GM12878 (cell line): ENCODE measurements around the gene HADH. TPM values are rescaled to one million over a fixed set of nuclear protein-coding genes. Genes with fewer than 3 reads are reported as not detected.

ENCODE experiments used
- ATAC-seq: fragments of 200-7000 bp; cut with Tn5 transposase; 3 replicates; pipeline ENCODE4 v1.9.1; 2020; ENCODE audit warnings: mild to moderate bottlenecking, moderate library complexity
- BruUV-seq: library from RNA; stranded (reverse); fragments of 400-500 nt; replicated peaks from 2 replicates; lab custom pipeline; 2021; lab: Mats Ljungman, UMichigan
- CTCF ChIA-PET: fragments of 300-600 bp; sonication (Branson Sonifier 250); formaldehyde crosslinking; extraction: SDS; loops from one replicate; lab custom pipeline; 2021; ENCODE audit warnings: inconsistent platforms; lab: Yijun Ruan, JAX
- POLR2A ChIA-PET: fragments of 350-600 bp; formaldehyde crosslinking; extraction: SDS; loops from one replicate; lab custom pipeline; 2021; ENCODE audit warnings: inconsistent platforms; lab: Charles Lee
- RAD21 ChIA-PET: fragments of 300-600 bp; sonication (Branson Sonifier 250); formaldehyde crosslinking; loops from one replicate; lab custom pipeline; 2023; ENCODE audit warnings: antibody characterized with exemption; ENCODE audit not compliant: unreplicated experiment; lab: Charles Lee
- SMC1A ChIA-PET: fragments of 300-600 bp; sonication (Branson Sonifier 250); formaldehyde crosslinking; loops from one replicate; lab custom pipeline; 2023; ENCODE audit not compliant: unreplicated experiment, uncharacterized antibody; lab: Charles Lee
- DNase-seq: peaks from one replicate; pipeline ENCODE4 v3.0.0-alpha.2; 2011; ENCODE audit warnings: low read depth, low spot score
- FAIRE-seq: peaks from 3 replicates; lab custom pipeline; 2011; peaks lifted over from hg19 to GRCh38; lab: Jason Lieb, UNC
- H2AFZ ChIP-seq: 2 replicates; pipeline ENCODE4 v1.6.0; 2011; ENCODE audit warnings: low read depth, low read length, control low read depth; ENCODE audit not compliant: control insufficient read depth
- H3K27ac ChIP-seq: 2 replicates; pipeline ENCODE4 v1.5.1; 2011; ENCODE audit warnings: control low read depth; ENCODE audit not compliant: control insufficient read depth, insufficient read depth
- H3K27me3 ChIP-seq, 2 experiments: replicated peaks in 1 of 2; 2 replicates each; pipeline versions ENCODE4 v1.6.0 to v1.6.1; 2011; ENCODE audit warnings: low read length in 1 of 2; ENCODE audit not compliant: control insufficient read depth in 2 of 2, insufficient read depth in 2 of 2
- H3K36me3 ChIP-seq, 2 experiments: 2 replicates each; pipeline ENCODE4 v1.5.1; 2011; ENCODE audit warnings: low read length in 1 of 2; ENCODE audit not compliant: control insufficient read depth in 2 of 2, insufficient read depth in 2 of 2
- H3K4me1 ChIP-seq: 2 replicates; pipeline ENCODE4 v1.6.1; 2011; ENCODE audit warnings: mild to moderate bottlenecking, low read length, moderate library complexity, mixed read lengths; ENCODE audit not compliant: control insufficient read depth, insufficient read depth
- H3K4me2 ChIP-seq: 2 replicates; pipeline ENCODE4 v1.6.0; 2011; ENCODE audit warnings: control low read depth; ENCODE audit not compliant: control insufficient read depth, insufficient read depth
- H3K4me3 ChIP-seq: fragments of 200-600 bp; sonication (generic); 2 replicates; pipeline ENCODE4 v1.5.1; 2016
- H3K79me2 ChIP-seq: 2 replicates; pipeline ENCODE4 v1.6.0; 2011; ENCODE audit warnings: low read length; ENCODE audit not compliant: control insufficient read depth, insufficient read depth
- H3K9ac ChIP-seq: 2 replicates; pipeline ENCODE4 v1.8.0; 2011; ENCODE audit warnings: low read length, control low read depth, mixed read lengths; ENCODE audit not compliant: control insufficient read depth, insufficient read depth
- H3K9me3 ChIP-seq: replicated peaks from 3 replicates; pipeline ENCODE4 v1.5.1; 2011; ENCODE audit warnings: mild to moderate bottlenecking, low read length; ENCODE audit not compliant: control insufficient read depth, insufficient read depth
- H4K20me1 ChIP-seq: 2 replicates; pipeline ENCODE4 v1.6.0; 2011; ENCODE audit not compliant: control insufficient read depth, insufficient read depth
- CHD1 ChIP-seq: IDR thresholded peaks from 2 replicates; pipeline ENCODE4 v1.6.1; 2012; ENCODE audit warnings: low read depth, low read length, improper control_type of control experiment
- DPF2 ChIP-seq: fragments of 450-650 bp; IDR thresholded peaks from 2 replicates; pipeline ENCODE4 v1.6.1; 2017; ENCODE audit warnings: mild to moderate bottlenecking
- FOXK2 ChIP-seq: fragments of 450-650 bp; IDR thresholded peaks from 2 replicates; pipeline ENCODE4 v1.6.1; 2017; ENCODE audit warnings: mild to moderate bottlenecking, moderate library complexity
- NFIC ChIP-seq: IDR thresholded peaks from 2 replicates; pipeline ENCODE4 v1.6.1; 2012; ENCODE audit warnings: low read depth, mild to moderate bottlenecking, inconsistent platforms, low read length, moderate library complexity
- RUNX3 ChIP-seq: IDR thresholded peaks from 2 replicates; pipeline ENCODE4 v1.6.1; 2012; ENCODE audit warnings: low read length, inconsistent platforms
- STAT1 ChIP-seq: fragments of 450-650 bp; conservative IDR thresholded peaks from 2 replicates; pipeline ENCODE4 v1.6.1; 2014; ENCODE audit warnings: antibody characterized with exemption, mild to moderate bottlenecking
- YBX1 ChIP-seq: fragments of 450-650 bp; IDR thresholded peaks from 2 replicates; pipeline ENCODE4 v1.6.1; 2016; ENCODE audit warnings: antibody characterized with exemption
- ZBTB33 ChIP-seq: fragments of 450-650 bp; IDR thresholded peaks from 2 replicates; pipeline ENCODE4 v1.6.1; 2017; ENCODE audit warnings: mild to moderate bottlenecking
- WGBS: methylation state at CpG from one replicate; pipeline ENCODE4 v1.1.6; 2016; ENCODE audit warnings: low lambda C conversion rate; ENCODE audit not compliant: insufficient replicate concordance, insufficient coverage; ENCODE audit errors: missing lambda C conversion rate; 5-methylcytosine and 5-hydroxymethylcytosine counted together
- in situ Hi-C: fragments of 300-500 bp; cut with MboI; formaldehyde crosslinking; loops from 9 replicates; pipeline ENCODE4 v1.14.3; 2018; ENCODE audit warnings: mixed read lengths
- intact Hi-C: fragments of 100-400 bp; cut with micrococcal nuclease; formaldehyde crosslinking; loops from one replicate; pipeline ENCODE4 v1.14.2; 2022; ENCODE audit not compliant: unreplicated experiment
- polyA plus RNA-seq, 11 experiments: library from polyadenylated mRNA; depleted of rRNA in 4 of 11; unstranded in 6 of 11; stranded (reverse) in 5 of 11; fragments of >200 nt; fragmentation: Nextera tagmentation in 4 of 11; fragmentation: Illumina TruSeq in 1 of 11; extraction: Ambion mirVana in 4 of 11; extraction: Trizol in 1 of 11; gene quantifications; 1 replicate in 1 of 11; 2 replicates in 10 of 11; pipeline versions ENCODE4 v1.2.1 to v1.2.3, GENCODE V29; 2011 to 2016; ENCODE audit warnings: inconsistent platforms in 2 of 11, missing spikeins in 2 of 11, low read depth in 1 of 11
- total RNA-seq, 4 experiments: library from RNA; depleted of rRNA in 3 of 4; stranded (reverse); fragments of >200 nt in 3 of 4; fragmentation: Illumina TruSeq in 1 of 4; extraction: Trizol in 1 of 4; gene quantifications; 2 replicates each; pipeline versions ENCODE4 v1.2.1 to v1.2.3, GENCODE V29; 2013 to 2021
- TF ChIP-seq, protein P1 (sequence below): fragments of 450-650 bp; formaldehyde crosslinking; IDR thresholded peaks from 2 replicates; pipeline ENCODE4 v1.4.0; 2022; ENCODE audit warnings: mild to moderate bottlenecking, moderate library complexity
- TF ChIP-seq, protein P2 (sequence below): fragments of 450-650 bp; IDR thresholded peaks from 2 replicates; pipeline ENCODE4 v1.6.1; 2017; ENCODE audit warnings: borderline replicate concordance
- TF ChIP-seq, protein P3 (sequence below): fragments of 450-650 bp; IDR thresholded peaks from 2 replicates; pipeline ENCODE4 v1.6.1; 2017; ENCODE audit warnings: low read depth, mild to moderate bottlenecking, moderate library complexity

HADH gene
- total and polyA plus RNA-seq, 10 of the 15 experiments (the other 5 are each of a cell fraction or from before 2014, with no cell fraction given): 20.3 to 97.9 (median 76.6) TPM

DNA sequence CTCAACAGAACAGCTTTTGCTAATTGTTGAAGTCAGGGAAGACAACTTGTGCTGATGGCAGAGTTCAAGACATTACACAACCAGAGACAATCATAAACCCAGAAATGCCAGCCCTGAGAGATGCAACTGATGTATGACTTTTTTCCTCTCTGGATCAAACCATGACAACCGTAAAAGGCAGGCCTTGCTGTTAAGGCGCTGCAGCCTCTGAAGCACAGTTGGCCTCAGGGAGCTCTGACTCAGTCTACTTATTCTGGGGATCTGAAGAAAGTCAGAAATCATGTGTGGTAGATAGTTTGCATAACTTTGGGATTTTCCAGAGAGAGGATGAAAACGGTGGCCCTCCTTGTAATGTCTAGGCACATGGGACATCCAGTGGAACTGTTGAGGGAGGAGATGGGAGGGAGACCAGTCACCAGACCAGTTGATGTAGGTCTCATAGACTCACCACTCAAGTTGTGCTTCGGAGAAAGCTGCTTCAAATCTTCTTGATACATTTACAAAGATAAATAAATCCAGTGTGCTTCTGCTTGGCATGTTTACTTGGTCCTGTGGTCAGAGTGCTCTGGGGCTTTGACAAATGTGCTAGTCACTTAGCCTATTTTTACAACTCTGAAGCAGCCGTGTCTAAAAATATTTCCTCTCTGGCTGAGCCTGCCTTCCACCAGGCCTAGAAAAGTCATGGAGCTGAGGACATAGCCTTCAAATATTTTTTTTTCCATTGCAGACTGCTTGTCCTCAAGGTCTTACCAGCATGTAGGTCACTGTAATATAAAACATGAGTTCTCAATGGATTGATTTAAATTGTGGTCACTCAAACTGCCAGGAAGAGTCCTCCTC is 7.5 kb downstream of the HADH start:
- H3K79me2 ChIP-seq: peaks cover 44% of the 10 kb centered on the region
- CTCF ChIA-PET: interaction anchor here (0.8 to 1.5 kb wide), 3 partner anchors 19 to 84 kb away, joined by 3 to 4 read pairs (median 3); no protein-coding TSS in a partner anchor
- H4K20me1 ChIP-seq: no peaks in the 10 kb centered on the region
- RAD21 ChIA-PET: no interaction called here
- no peak overlapping the region for H3K27ac ChIP-seq
- SMC1A ChIA-PET: interaction anchor here (5.0 kb wide), 1 partner anchor 22 kb away, joined by 28 read pairs; no protein-coding TSS in a partner anchor
- H3K4me2 ChIP-seq: peak overlapping the region; percentile 13; the same call in 1 of the 2 replicates
- intact Hi-C loops: no loop called here
- no TSS peak for BruUV-seq
- ATAC-seq: no peak
- peaks cover 24% of the 10 kb centered on the region for H3K4me1 ChIP-seq
- POLR2A ChIA-PET: interaction anchor here (0.7 kb wide), 1 partner anchor 288 kb away, joined by 3 read pairs; no protein-coding TSS in a partner anchor
- H3K4me3 ChIP-seq: no peak overlapping the region
- TF ChIP-seq NFIC (no peak), YBX1 (no peak), FOXK2 (no peak), STAT1 (no peak), CHD1 (no peak), ZBTB33 (0 out of 2 replicates have a peak, but pooled peaks have one; percentile 8), RUNX3 (0 out of 2 replicates have a peak, but pooled peaks have one; percentile 14), DPF2 (no peak)
- TF ChIP-seq, protein P1, sequence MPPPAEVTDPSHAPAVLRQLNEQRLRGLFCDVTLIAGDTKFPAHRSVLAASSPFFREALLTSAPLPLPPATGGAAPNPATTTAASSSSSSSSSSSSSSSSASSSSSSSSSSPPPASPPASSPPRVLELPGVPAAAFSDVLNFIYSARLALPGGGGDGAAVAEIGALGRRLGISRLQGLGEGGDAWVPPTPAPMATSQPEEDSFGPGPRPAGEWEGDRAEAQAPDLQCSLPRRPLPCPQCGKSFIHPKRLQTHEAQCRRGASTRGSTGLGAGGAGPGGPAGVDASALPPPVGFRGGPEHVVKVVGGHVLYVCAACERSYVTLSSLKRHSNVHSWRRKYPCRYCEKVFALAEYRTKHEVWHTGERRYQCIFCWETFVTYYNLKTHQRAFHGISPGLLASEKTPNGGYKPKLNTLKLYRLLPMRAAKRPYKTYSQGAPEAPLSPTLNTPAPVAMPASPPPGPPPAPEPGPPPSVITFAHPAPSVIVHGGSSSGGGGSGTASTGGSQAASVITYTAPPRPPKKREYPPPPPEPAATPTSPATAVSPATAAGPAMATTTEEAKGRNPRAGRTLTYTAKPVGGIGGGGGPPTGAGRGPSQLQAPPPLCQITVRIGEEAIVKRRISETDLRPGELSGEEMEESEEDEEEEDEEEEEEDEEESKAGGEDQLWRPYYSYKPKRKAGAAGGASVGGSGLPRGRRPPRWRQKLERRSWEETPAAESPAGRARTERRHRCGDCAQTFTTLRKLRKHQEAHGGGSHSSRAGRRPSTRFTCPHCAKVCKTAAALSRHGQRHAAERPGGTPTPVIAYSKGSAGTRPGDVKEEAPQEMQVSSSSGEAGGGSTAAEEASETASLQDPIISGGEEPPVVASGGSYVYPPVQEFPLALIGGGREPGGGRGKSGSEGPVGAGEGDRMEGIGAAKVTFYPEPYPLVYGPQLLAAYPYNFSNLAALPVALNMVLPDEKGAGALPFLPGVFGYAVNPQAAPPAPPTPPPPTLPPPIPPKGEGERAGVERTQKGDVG (CRISPR knock-in tag): no peak
- TF ChIP-seq, protein P2, sequence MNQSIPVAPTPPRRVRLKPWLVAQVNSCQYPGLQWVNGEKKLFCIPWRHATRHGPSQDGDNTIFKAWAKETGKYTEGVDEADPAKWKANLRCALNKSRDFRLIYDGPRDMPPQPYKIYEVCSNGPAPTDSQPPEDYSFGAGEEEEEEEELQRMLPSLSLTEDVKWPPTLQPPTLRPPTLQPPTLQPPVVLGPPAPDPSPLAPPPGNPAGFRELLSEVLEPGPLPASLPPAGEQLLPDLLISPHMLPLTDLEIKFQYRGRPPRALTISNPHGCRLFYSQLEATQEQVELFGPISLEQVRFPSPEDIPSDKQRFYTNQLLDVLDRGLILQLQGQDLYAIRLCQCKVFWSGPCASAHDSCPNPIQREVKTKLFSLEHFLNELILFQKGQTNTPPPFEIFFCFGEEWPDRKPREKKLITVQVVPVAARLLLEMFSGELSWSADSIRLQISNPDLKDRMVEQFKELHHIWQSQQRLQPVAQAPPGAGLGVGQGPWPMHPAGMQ: no peak
- TF ChIP-seq, protein P3, sequence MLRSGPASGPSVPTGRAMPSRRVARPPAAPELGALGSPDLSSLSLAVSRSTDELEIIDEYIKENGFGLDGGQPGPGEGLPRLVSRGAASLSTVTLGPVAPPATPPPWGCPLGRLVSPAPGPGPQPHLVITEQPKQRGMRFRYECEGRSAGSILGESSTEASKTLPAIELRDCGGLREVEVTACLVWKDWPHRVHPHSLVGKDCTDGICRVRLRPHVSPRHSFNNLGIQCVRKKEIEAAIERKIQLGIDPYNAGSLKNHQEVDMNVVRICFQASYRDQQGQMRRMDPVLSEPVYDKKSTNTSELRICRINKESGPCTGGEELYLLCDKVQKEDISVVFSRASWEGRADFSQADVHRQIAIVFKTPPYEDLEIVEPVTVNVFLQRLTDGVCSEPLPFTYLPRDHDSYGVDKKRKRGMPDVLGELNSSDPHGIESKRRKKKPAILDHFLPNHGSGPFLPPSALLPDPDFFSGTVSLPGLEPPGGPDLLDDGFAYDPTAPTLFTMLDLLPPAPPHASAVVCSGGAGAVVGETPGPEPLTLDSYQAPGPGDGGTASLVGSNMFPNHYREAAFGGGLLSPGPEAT: no peak
- WGBS: 70% methylated on average over 5 of the region's 5 CpGs
- no peak overlapping the region for H3K9ac ChIP-seq
- DNase-seq: no peak
- no peak for FAIRE-seq
- no peaks in the 10 kb centered on the region for H3K27me3 ChIP-seq
- no peak overlapping the region for H2AFZ ChIP-seq
- peaks cover 0 to 4% of the 10 kb centered on the region in 2 experiments; a peak in 1 of 4 replicates for H3K36me3 ChIP-seq
- in situ Hi-C loops: no loop called here
- no peaks in the 10 kb centered on the region for H3K9me3 ChIP-seq
